Adrenal gland (tissue), 12 donors: ENCODE data around the gene PTPN23. TPM values are rescaled to one million over a fixed set of nuclear protein-coding genes. Genes with fewer than 3 reads are reported as not detected.
"Not testable (repeated sequence)": the region's sequence is repeated elsewhere in the genome, so short reads cannot be mapped to it uniquely, and the experiment has no call there.

Experiments
- DNase-seq, 7 donors: peaks; one replicate each; pipeline ENCODE4 v3.0.0-alpha.2; 2019 to 2020
- H3K27ac ChIP-seq, 5 donors: fragments of 200-600 bp; sonication (generic) in 4 of 5; 1 replicate in 3 of 5; 2 replicates in 2 of 5; pipeline versions ENCODE4 v1.5.1 to v1.8.0; 2016 to 2020; ENCODE audit warnings: mild to moderate bottlenecking in 1 of 5
- H3K27me3 ChIP-seq: fragments of 200-600 bp; 2 replicates; pipeline ENCODE4 v1.8.0; 2021
- H3K36me3 ChIP-seq, 2 donors: fragments of 200-600 bp; replicated peaks in 1 of 2; 1 replicate in 1 of 2; 2 replicates in 1 of 2; pipeline versions ENCODE4 v1.5.1 to v1.8.0; 2018 to 2022
- H3K4me1 ChIP-seq, 2 donors: fragments of 200-600 bp; replicated peaks in 1 of 2; 1 replicate in 1 of 2; 2 replicates in 1 of 2; pipeline versions ENCODE4 v1.5.1 to v1.8.0; 2018 to 2021
- H3K4me3 ChIP-seq, 4 donors: fragments of 200-600 bp; sonication (generic) in 3 of 4; one replicate each; pipeline ENCODE4 v1.5.1; 2016 to 2018
- H3K9me3 ChIP-seq, 3 donors: fragments of 200-600 bp; sonication (generic) in 1 of 3; replicated peaks in 1 of 3; 1 replicate in 2 of 3; 2 replicates in 1 of 3; pipeline versions ENCODE4 v1.5.1 to v1.8.0; 2016 to 2021
- POLR2A ChIP-seq, 2 donors: fragments of 450-650 bp; IDR thresholded peaks; one replicate each; pipeline ENCODE4 v1.6.1; 2017; ENCODE audit warnings: antibody characterized with exemption in 2 of 2, mild to moderate bottlenecking in 2 of 2, moderate library complexity in 1 of 2
- WGBS, 4 donors: extraction: QIAGEN DNeasy Blood & Tissue Kit in 2 of 4; methylation state at CpG; one replicate each; pipeline versions ENCODE4 v1.1.5 to v1.1.7; 2013 to 2017; 5-methylcytosine and 5-hydroxymethylcytosine counted together
- intact Hi-C, 2 donors: fragments of 100-400 bp; cut with DNase I; formaldehyde crosslinking; loops; one replicate each; pipeline versions ENCODE4 v1.14.1 to v1.15.0; 2022 to 2023
- polyA plus RNA-seq, 3 donors: library from polyadenylated mRNA; stranded (reverse); fragments of 200-250 nt in 2 of 3; fragments of 350-450 nt in 1 of 3; fragmentation: Illumina TruSeq in 1 of 3; extraction: RNeasy Lipid Tissue Mini Kit (QIAGEN cat#74804) in 1 of 3; gene quantifications; one replicate each; pipeline ENCODE4 v1.2.3, GENCODE V29; 2013 to 2014
- total RNA-seq, 9 donors: library from RNA; depleted of rRNA in 4 of 9; stranded (reverse); fragments of >200 nt in 4 of 9; fragments of 120-200 nt in 1 of 9; fragmentation: NEBNext Ultra II Directional in 1 of 9; extraction: Animal tissue kit (Norgen Biotek cat#: 25700) in 1 of 9; gene quantifications; one replicate each; pipeline versions ENCODE4 v1.1.0 to v1.2.4, GENCODE V29; 2013 to 2023
- TF ChIP-seq, protein P1 (sequence below), 6 experiments: fragments of 450-650 bp in 4 of 6; fragments of 200-600 bp in 2 of 6; sonication (generic) in 1 of 6; IDR thresholded peaks; 1 replicate in 5 of 6; 2 replicates in 1 of 6; pipeline versions ENCODE4 v1.5.1 to v1.8.0; 2016 to 2021; ENCODE audit warnings: antibody characterized with exemption in 6 of 6, mild to moderate bottlenecking in 2 of 6, moderate library complexity in 1 of 6
- donor health status: healthy with polysubstance abuse.
- donor health status: Bipolar disorder and iron deficiency.
- donor health status: DM: yes; HTN: yes; CAD: no.
- donor health status: DM: no; HTN: no; CAD: no.
- donor health status: DM: no; HTN: no; CAD: no.
- donor health status: DM: yes; HTN: yes; CAD: no.

PTPN23 gene
- total and polyA plus RNA-seq, 12 donors, result 8.4 to 70.0 (median 33.9) TPM

DNA sequence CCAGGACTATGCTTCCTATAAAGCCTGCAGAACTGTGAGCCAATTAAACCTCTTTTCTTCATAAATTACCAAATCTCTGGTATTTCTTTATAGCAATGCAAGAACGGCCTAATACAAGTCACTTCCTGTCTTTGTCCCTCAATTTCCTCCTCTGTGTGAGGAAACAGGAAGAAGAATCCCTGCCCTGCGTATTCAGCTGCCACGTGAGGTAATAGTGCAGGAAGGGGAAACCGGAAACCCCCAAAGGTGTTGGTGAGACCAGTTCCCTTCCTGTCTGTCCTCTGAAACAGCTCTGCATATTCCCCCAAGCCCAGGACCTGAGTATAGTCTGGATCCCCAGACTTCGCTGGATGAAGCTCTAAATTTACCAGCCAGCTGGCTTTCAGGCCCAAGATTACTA is 18.1 kb upstream of the PTPN23 start:
- H3K4me1 ChIP-seq, result peaks cover 0 to 13% of the 10 kb centered on the region in 2 donors
- H3K27me3 ChIP-seq, result no peaks in the 10 kb centered on the region
- 68 to 79% (median 73%) methylated on average over 5 of the region's 5 CpGs for WGBS, 4 donors
- H3K36me3 ChIP-seq, result no peaks in the 10 kb centered on the region
- peak in 1 of 7 donors; percentile 27 for DNase-seq
- peak overlapping the region in 1 of 5 donors; percentile 50 for H3K27ac ChIP-seq
- no peak overlapping the region for H3K4me3 ChIP-seq
- H3K9me3 ChIP-seq, result peaks cover 0 to 10% (median 0%) of the 10 kb centered on the region in 3 donors
- intact Hi-C loops, result no loop called here
- TF ChIP-seq, protein P1, sequence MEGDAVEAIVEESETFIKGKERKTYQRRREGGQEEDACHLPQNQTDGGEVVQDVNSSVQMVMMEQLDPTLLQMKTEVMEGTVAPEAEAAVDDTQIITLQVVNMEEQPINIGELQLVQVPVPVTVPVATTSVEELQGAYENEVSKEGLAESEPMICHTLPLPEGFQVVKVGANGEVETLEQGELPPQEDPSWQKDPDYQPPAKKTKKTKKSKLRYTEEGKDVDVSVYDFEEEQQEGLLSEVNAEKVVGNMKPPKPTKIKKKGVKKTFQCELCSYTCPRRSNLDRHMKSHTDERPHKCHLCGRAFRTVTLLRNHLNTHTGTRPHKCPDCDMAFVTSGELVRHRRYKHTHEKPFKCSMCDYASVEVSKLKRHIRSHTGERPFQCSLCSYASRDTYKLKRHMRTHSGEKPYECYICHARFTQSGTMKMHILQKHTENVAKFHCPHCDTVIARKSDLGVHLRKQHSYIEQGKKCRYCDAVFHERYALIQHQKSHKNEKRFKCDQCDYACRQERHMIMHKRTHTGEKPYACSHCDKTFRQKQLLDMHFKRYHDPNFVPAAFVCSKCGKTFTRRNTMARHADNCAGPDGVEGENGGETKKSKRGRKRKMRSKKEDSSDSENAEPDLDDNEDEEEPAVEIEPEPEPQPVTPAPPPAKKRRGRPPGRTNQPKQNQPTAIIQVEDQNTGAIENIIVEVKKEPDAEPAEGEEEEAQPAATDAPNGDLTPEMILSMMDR (IDR thresholded peaks at IDR 0.05), result no peak

DNA sequence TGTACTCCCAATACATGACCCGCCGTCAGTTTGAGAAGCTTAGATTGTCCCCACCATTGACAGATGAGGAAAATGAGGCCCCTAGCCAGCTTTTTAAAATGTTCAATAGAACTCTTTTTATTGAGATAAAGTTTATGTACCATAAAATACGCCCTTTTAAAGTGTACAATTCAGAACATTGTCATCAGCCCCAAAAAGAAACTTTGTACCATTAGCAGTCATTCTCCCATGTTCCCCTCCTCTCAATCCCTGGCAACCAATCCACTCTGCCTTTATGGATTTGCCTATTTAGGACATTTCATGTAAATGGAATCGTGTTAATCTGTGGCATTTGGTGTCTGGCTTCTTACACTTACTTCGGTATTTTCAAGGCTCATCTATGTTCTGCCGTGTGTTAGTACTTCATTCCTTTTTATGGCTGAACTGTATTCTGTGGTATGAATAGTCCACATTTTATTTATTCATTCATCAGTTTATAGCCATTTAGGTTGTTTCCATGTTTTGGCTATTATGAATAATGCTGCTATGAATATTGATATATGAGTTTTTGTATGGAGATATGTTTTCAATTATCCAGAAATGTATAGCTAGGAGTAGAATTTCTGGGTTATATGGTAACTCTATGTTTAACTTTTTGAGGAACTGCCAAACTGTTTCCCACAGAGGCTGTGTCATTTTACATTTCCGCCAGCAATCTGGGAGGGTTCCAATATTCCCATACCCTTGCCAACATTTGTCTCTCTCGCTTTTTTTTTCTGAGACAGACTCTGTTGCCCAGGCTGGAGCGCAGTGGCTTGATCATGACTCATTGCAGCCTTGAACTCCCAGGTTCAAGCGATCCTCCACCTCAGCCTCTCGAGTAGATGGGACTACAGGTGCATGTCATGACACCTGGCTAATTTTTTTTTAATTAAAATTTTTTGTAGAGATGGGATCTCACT is 15.3 kb upstream of the PTPN23 start:
- no peak overlapping the region for H3K27ac ChIP-seq
- TF ChIP-seq, protein P1 (IDR thresholded peaks at IDR 0.05), result no peak
- TF ChIP-seq POLR2A (IDR thresholded peaks at IDR 0.05), result no peak
- H3K36me3 ChIP-seq, result no peaks in the 10 kb centered on the region
- intact Hi-C loops, result no loop called here
- no peaks in the 10 kb centered on the region for H3K27me3 ChIP-seq
- 51 to 57% (median 54%) methylated on average over 11 of the region's 11 CpGs for WGBS, 4 donors
- H3K4me1 ChIP-seq, result peaks cover 0 to 13% of the 10 kb centered on the region in 2 donors
- H3K9me3 ChIP-seq, result peaks cover 0 to under 1% (median 0%) of the 10 kb centered on the region in 3 donors
- peak in 6 of 7 donors; percentile 45 to 67 (median 56) for DNase-seq
- no peak overlapping the region for H3K4me3 ChIP-seq

DNA sequence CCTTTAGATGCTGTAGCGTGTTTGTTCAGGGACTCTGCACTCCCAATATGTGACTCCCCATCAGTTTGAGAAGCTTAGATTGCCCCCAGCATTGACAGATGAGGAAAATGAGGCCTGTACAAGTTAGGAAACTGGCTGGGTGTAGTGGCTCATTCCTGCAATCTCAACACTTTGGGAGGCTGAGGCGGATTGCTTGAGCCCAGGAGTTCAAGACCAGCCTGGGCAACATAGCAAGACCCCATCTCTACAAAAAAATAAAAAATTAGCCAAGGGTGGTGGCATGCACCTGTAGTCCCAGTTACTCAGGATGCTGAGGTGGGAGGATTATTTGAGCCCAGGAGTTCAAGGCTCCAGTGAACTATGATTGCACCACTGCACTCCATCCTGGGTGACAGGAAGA is 14.0 kb upstream of the PTPN23 start:
- Histone ChIP-seq H3K4me1 (peaks cover 0 to 13% of the 10 kb centered on the region in 2 donors), H3K27ac (no peak overlapping the region), H3K36me3 (no peaks in the 10 kb centered on the region), H3K4me3 (no peak overlapping the region), H3K9me3 (no peaks in the 10 kb centered on the region), H3K27me3 (no peaks in the 10 kb centered on the region)
- no peak for DNase-seq
- intact Hi-C loops, result no loop called here
- WGBS, 4 donors, result 96 to 100% (median 99%) methylated on average over 2 of the region's 2 CpGs
- TF ChIP-seq, protein P1 (IDR thresholded peaks at IDR 0.05), result no peak
- no peak for TF ChIP-seq POLR2A (IDR thresholded peaks at IDR 0.05)

DNA sequence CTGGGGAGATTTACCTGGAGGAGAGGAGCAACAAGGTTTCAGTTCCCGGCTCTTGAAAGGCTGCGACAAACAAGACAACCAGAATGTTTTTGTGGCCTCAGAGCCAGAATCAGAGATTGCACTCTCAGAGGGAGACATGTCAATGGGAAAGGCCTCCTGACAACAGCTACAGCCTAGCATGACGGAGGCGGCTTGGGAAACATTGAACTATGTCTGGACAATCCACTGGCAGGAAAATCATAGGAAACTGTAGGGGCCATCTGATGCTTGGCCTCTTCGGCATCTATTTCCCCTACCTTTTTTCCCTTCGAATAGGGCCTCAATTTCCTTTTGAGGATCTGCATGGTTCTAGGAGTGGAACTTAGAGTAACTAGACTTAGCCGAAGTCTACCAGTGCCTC is 13.2 kb upstream of the PTPN23 start:
- WGBS, 4 donors, result 85 to 97% (median 93%) methylated on average over 7 of the region's 7 CpGs
- intact Hi-C loops, result no loop called here
- Histone ChIP-seq H3K27me3 (no peaks in the 10 kb centered on the region), H3K4me3 (no peak overlapping the region), H3K36me3 (no peaks in the 10 kb centered on the region), H3K9me3 (no peaks in the 10 kb centered on the region), H3K27ac (no peak overlapping the region), H3K4me1 (peaks cover 0 to 13% of the 10 kb centered on the region in 2 donors)
- DNase-seq, result no peak
- no peak for TF ChIP-seq POLR2A (IDR thresholded peaks at IDR 0.05)
- TF ChIP-seq, protein P1 (IDR thresholded peaks at IDR 0.05), result no peak

DNA sequence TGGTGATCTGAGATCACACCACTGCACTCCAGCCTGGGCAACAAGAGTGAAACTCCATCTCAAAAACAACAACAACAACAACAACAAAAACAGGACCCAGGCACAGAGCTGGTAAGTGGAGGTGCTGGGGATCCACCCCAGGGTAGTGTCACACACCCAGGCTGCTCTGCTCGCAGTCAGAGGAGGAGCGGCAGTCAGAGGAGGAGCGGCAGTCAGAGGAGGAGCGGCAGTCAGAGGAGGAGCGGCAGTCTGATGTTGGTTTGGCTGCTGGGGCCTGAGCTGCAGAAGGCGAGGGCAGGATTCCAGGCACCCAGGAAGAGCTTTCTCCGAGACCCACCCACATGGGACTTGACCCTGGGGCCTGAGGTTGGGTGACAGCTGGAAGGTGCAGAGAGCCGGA is 10.8 kb upstream of the PTPN23 start:
- H3K4me3 ChIP-seq, intact Hi-C loops, DNase-seq, H3K9me3 ChIP-seq, H3K27ac ChIP-seq, H3K27me3 ChIP-seq, H3K36me3 ChIP-seq: not testable (repeated sequence)
- WGBS, 4 donors, result 84 to 90% (median 86%) methylated on average over 6 to 8 of the region's 8 CpGs
- H3K4me1 ChIP-seq, result peaks cover 0 to 13% of the 10 kb centered on the region in 2 donors
